Measurements from ENCODE around the gene C10orf143.
"Not testable (repeated sequence)": the region's sequence is repeated elsewhere in the genome, so short reads cannot be mapped to it uniquely, and the experiment has no call there.

C10orf143 gene

GRCh38 chr10:130111113-130111851 is 652 bp upstream of the C10orf143 start:
- peak; percentile 97 for DNase-seq

- peak; percentile 77 for DNase-seq
Measured at GRCh38 chr10:130109796-130110245, 809 bp downstream of the C10orf143 start.

- no peak for DNase-seq
Measured at GRCh38 chr10:130108934-130109604, 1.6 kb downstream of the C10orf143 start.

- DNase-seq, result not testable (repeated sequence)
Measured at GRCh38 chr10:130108146-130108545, 2.5 kb downstream of the C10orf143 start.

GRCh38 chr10:130105724-130106123 is 4.9 kb downstream of the C10orf143 start:
- DNase-seq, result no peak

- no peak for DNase-seq
Measured at GRCh38 chr10:130099344-130099743, 11.3 kb downstream of the C10orf143 start.

- DNase-seq, result not testable (repeated sequence)
Measured at GRCh38 chr10:130090565-130090964, 20.1 kb downstream of the C10orf143 start.

GRCh38 chr10:130080461-130080814 is 30.2 kb downstream of the C10orf143 start:
- no peak for DNase-seq

GRCh38 chr10:130079614-130080460 is 30.8 kb downstream of the C10orf143 start:
- no peak for DNase-seq

GRCh38 chr10:130078120-130078519 is 32.5 kb downstream of the C10orf143 start:
- DNase-seq, result no peak

- no peak for DNase-seq
Measured at GRCh38 chr10:130076681-130077080, 33.9 kb downstream of the C10orf143 start.

GRCh38 chr10:130074639-130075038 is 36.0 kb downstream of the C10orf143 start:
- DNase-seq, result no peak

GRCh38 chr10:130073912-130074311 is 36.7 kb downstream of the C10orf143 start:
- DNase-seq, result no peak

- no peak for DNase-seq
Measured at GRCh38 chr10:130072247-130072646, 38.4 kb downstream of the C10orf143 start.

- DNase-seq, result no peak
Measured at GRCh38 chr10:130067893-130068292, 42.7 kb downstream of the C10orf143 start.

- no peak for DNase-seq
Measured at GRCh38 chr10:130066743-130067142, 43.9 kb downstream of the C10orf143 start.

GRCh38 chr10:130065251-130065650 is 45.4 kb downstream of the C10orf143 start:
- DNase-seq, result no peak

- DNase-seq, result no peak
Measured at GRCh38 chr10:130064783-130065182, 45.8 kb downstream of the C10orf143 start.

GRCh38 chr10:130062976-130063375 is 47.7 kb downstream of the C10orf143 start:
- DNase-seq, result no peak

GRCh38 chr10:130062201-130062600 is 48.4 kb downstream of the C10orf143 start:
- no peak for DNase-seq

- DNase-seq, result no peak
Measured at GRCh38 chr10:130061760-130062159, 48.9 kb downstream of the C10orf143 start.

- DNase-seq, result no peak
Measured at GRCh38 chr10:130054021-130054420, 56.6 kb downstream of the C10orf143 start.

GRCh38 chr10:130053561-130053960 is 57.1 kb downstream of the C10orf143 start:
- no peak for DNase-seq

Data from central memory CD4-positive, alpha-beta T cell (primary cell).